GM10266 (cell line): Measurements from ENCODE around the gene ERGIC1.
"Not testable (repeated sequence)": the region's sequence is repeated elsewhere in the genome, so short reads cannot be mapped to it uniquely, and the experiment has no call there.

Experiments
- DNase-seq: peaks from one replicate; pipeline ENCODE4 v3.0.0; 2012; ENCODE audit errors: extremely low spot score
- CTCF ChIP-seq: IDR thresholded peaks from 2 replicates; pipeline ENCODE4 v1.5.1; 2012; ENCODE audit warnings: mild to moderate bottlenecking, low read depth; ENCODE audit not compliant: control insufficient read depth, insufficient read depth; ENCODE audit errors: missing control alignments

Gene ERGIC1

DNA sequence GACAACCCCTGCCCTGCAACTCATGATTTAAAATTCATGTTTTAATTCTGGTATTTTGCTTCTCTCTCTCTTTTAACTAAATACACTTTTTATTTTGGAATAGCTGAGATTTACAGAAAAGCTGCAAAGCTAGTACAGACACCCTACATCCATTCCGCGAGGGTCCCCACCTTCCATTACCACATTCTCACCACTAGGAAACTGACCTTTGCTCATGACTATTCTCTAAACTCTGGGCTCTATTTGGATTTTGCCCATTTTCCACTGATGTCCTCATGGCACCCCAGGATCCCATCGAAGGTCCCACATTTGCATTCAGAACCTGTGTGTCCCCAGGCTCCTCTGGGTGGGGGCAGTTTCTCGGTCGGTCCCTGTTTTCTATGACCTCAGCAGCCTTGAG is 11.5 kb downstream of the ERGIC1 start:
- DNase-seq, result no peak

DNA sequence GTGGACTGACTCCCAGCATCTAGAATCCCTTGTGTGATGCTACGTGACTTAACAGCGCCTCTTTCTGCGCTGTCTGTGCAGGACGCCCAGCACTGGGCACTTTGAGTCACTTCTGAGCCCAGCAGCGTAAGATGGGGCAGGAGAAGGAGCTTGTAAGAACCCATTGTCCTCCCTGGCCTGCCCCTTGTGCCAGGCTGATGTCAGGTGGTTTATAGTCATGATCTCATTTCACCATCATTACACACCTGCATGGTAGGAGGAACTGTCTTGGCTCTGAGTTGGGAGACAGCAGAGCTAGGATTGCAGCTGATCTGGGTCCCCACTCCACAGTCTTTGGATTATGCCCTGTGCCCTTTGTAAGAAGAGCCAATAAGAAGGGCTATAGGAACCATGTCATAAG is 12.2 kb downstream of the ERGIC1 start:
- DNase-seq, result no peak
- TF ChIP-seq CTCF, result no peak

More for the DNA sequence above, 11.5 kb downstream of the ERGIC1 start:
- no peak for TF ChIP-seq CTCF

GRCh38 chr5:172846677-172847076 is 12.6 kb downstream of the ERGIC1 start:
- TF ChIP-seq CTCF, result no peak
- DNase-seq, result no peak

- not testable (repeated sequence) for DNase-seq
Observed at GRCh38 chr5:172847584-172847983, 13.5 kb downstream of the ERGIC1 start.

- TF ChIP-seq CTCF, result no peak
- DNase-seq, result no peak
Observed at GRCh38 chr5:172848419-172848818, 14.4 kb downstream of the ERGIC1 start.

- peak; percentile 39 for DNase-seq
- no peak for TF ChIP-seq CTCF
Observed at GRCh38 chr5:172849606-172850453, 15.8 kb downstream of the ERGIC1 start.

DNA sequence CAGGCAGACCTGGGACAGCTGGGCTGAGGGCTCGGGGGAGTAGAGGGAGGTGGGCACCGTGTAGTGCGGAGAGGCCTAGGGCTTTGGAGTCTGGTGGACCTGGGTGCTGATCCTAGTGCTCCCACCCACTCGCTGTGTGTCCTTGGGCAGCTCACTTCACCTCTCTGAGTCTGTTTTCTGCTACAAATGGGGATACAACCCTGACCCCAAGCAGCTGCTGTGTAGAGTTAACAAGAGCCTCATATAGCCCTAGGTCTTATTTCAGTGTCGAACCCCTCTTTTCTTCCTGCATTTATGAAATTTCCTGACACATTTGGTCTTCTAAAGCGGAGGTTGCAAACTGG is 16.4 kb downstream of the ERGIC1 start:
- TF ChIP-seq CTCF, result no peak
- DNase-seq, result no peak

- DNase-seq, result not testable (repeated sequence)
Observed at GRCh38 chr5:172851254-172851653, 17.2 kb downstream of the ERGIC1 start.
